Type B pancreatic cell (in vitro differentiated cells): ENCODE data around the gene EMID1. TPM values are rescaled to one million over a fixed set of nuclear protein-coding genes. Genes with fewer than 3 reads are reported as not detected.

Source experiments
- DNase-seq: peaks from one replicate; pipeline ENCODE4 v3.0.0; 2021; ENCODE audit warnings: mixed read lengths; ENCODE audit not compliant: unreplicated experiment; ENCODE audit errors: extremely low spot score
- H3K27ac Mint-ChIP-seq: 2 replicates; pipeline ENCODE4 v1.8.0; 2021; ENCODE audit warnings: mild to moderate bottlenecking, mixed read lengths
- H3K27me3 Mint-ChIP-seq: 2 replicates; pipeline ENCODE4 v1.8.0; 2021; ENCODE audit warnings: mixed read lengths
- H3K36me3 Mint-ChIP-seq: 2 replicates; pipeline ENCODE4 v1.8.0; 2021; ENCODE audit warnings: mixed read lengths
- H3K4me1 Mint-ChIP-seq: one replicate; pipeline ENCODE4 v1.8.0; 2021; ENCODE audit warnings: mixed read lengths; ENCODE audit not compliant: unreplicated experiment
- H3K4me3 Mint-ChIP-seq: 2 replicates; pipeline ENCODE4 v1.8.0; 2021; ENCODE audit warnings: mild to moderate bottlenecking, mixed read lengths
- H3K9me3 Mint-ChIP-seq: 2 replicates; pipeline ENCODE4 v1.8.0; 2021; ENCODE audit warnings: mixed read lengths
- CTCF ChIP-seq: fragments of 200-600 bp; sonication (generic); conservative IDR thresholded peaks from 2 replicates; pipeline ENCODE4 v1.5.0; 2021; ENCODE audit warnings: antibody characterized with exemption, mild to moderate bottlenecking
- long read RNA-seq: library from polyadenylated mRNA; unstranded; transcript quantifications from one replicate; pipeline ENCODE4 v2.0.0, GENCODE V29; 2020
- total RNA-seq: library from RNA; stranded (reverse); gene quantifications from 2 replicates; pipeline ENCODE4 v1.2.1, GENCODE V29; 2021; ENCODE audit warnings: low replicate concordance

Gene EMID1
- total RNA-seq = 4.2 and 11.4 TPM in 2 replicates
- long read RNA-seq = 0 reads

GRCh38 chr22:29205594-29206371, at the start of gene EMID1:
Gene EMID1, plus strand, starts transcription at chr22:29205896. Its CDS starts 143 bp downstream, at chr22:29206039.
- Mint-ChIP-seq H3K4me1 (peaks cover 33% of the 10 kb centered on the region), H3K4me3 (peak within 1 kb of the TSS; percentile 90), H3K9me3 (no peaks in the 10 kb centered on the region), H3K27ac (no peak within 1 kb of the TSS), H3K36me3 (no peaks in the 10 kb centered on the region), H3K27me3 (peaks cover 7% of the 10 kb centered on the region)
- DNase-seq = no peak
- TF ChIP-seq CTCF = no peak

GRCh38 chr22:29155966-29156365, 49.7 kb upstream of the EMID1 start:
- peaks cover 2% of the 10 kb centered on the region for H3K27me3 Mint-ChIP-seq
- H3K36me3 Mint-ChIP-seq = no peaks in the 10 kb centered on the region
- DNase-seq = no peak
- TF ChIP-seq CTCF = no peak
- H3K9me3 Mint-ChIP-seq = no peaks in the 10 kb centered on the region
- H3K4me1 Mint-ChIP-seq = peaks cover 32% of the 10 kb centered on the region
- peak overlapping the region; percentile 43 for H3K27ac Mint-ChIP-seq
- H3K4me3 Mint-ChIP-seq = no peak overlapping the region

- H3K4me1 Mint-ChIP-seq = peaks cover 32% of the 10 kb centered on the region
- DNase-seq = no peak
These were observed 49.2 kb upstream of the EMID1 start for GRCh38 chr22:29156507-29156906.

GRCh38 chr22:29157759-29158535, 47.7 kb upstream of the EMID1 start:
- TF ChIP-seq CTCF = no peak
- Mint-ChIP-seq H3K9me3 (no peaks in the 10 kb centered on the region), H3K27me3 (peaks cover 2% of the 10 kb centered on the region), H3K27ac (no peak overlapping the region), H3K36me3 (no peaks in the 10 kb centered on the region), H3K4me3 (no peak overlapping the region), H3K4me1 (peaks cover 23% of the 10 kb centered on the region)
- DNase-seq = no peak

More at GRCh38 chr22:29156507-29156906, 49.2 kb upstream of the EMID1 start:
- Mint-ChIP-seq H3K36me3 (no peaks in the 10 kb centered on the region), H3K27me3 (peaks cover 2% of the 10 kb centered on the region), H3K9me3 (no peaks in the 10 kb centered on the region), H3K27ac (peak overlapping the region; percentile 43), H3K4me3 (no peak overlapping the region)
- no peak for TF ChIP-seq CTCF

GRCh38 chr22:29158546-29158945, 47.1 kb upstream of the EMID1 start:
- no peak overlapping the region for H3K27ac Mint-ChIP-seq
- no peak overlapping the region for H3K4me3 Mint-ChIP-seq
- peaks cover 2% of the 10 kb centered on the region for H3K27me3 Mint-ChIP-seq
- no peak for DNase-seq
- TF ChIP-seq CTCF = no peak
- no peaks in the 10 kb centered on the region for H3K36me3 Mint-ChIP-seq
- H3K9me3 Mint-ChIP-seq = no peaks in the 10 kb centered on the region
- H3K4me1 Mint-ChIP-seq = peaks cover 19% of the 10 kb centered on the region
